NCI-H2081 treated with DMSO at 0.1 percent for 48 hours (cell line): Measurements from ENCODE around the gene TLNRD1.
"Not testable (repeated sequence)": the region's sequence is repeated elsewhere in the genome, so short reads cannot be mapped to it uniquely, and the experiment has no call there.

ENCODE experiments used
- DNase-seq: peaks from one replicate; lab custom pipeline; 2025; lab: John Stamatoyannopoulos, UW

Gene TLNRD1

DNA sequence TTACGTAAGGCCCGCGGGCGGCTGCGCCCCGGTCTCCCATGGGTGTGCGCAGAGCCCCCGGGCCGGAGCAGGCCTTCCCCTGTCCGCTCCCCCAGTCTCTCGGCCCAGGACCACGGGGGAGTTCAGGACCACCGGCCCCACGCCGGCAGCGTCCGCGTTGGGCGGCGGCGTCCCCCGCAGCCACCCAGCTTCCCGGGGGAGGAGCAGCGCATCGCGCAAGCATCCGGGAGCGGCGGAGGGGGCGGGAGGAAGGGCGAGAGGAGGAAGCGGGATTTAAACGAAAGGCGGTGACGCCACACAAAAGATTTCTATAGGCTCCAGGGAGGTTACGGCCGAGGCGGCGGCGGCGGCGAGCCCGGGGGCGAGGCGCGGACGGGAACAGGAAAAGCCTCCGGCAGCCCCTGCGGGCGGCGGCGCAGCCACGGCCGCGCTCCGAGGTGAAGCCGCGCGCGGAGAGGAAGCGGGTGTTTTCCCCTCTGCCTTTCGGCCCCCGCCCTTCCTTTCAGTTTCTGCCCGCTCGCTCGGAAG is at the start of gene TLNRD1:
Gene TLNRD1 (plus strand): TSS at position 300 of the 528 bp plus-strand sequence. CDS start 1,349 bp downstream, outside the sequence.
- DNase-seq = peak; percentile 60

DNA sequence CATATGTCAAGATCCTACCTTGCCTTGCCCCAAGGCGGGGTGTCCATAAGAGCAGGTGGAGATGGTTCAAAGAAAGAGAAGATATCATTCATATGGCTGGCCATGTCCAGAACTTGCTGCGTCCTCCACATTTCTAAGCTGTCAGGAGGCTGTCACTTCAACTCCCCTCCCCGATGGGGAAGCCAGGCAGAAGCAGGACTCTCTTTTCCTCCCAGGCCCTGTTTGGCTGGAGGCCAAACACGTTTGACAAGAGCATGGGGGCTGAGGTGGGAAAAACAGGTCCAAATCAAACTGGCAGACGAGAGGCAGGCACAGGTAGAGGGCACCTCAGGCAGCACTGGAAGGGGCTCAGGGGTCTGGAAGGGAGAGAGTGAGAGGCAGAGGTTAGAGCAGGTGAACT is 48.8 kb upstream of the TLNRD1 start:
- no peak for DNase-seq

DNA sequence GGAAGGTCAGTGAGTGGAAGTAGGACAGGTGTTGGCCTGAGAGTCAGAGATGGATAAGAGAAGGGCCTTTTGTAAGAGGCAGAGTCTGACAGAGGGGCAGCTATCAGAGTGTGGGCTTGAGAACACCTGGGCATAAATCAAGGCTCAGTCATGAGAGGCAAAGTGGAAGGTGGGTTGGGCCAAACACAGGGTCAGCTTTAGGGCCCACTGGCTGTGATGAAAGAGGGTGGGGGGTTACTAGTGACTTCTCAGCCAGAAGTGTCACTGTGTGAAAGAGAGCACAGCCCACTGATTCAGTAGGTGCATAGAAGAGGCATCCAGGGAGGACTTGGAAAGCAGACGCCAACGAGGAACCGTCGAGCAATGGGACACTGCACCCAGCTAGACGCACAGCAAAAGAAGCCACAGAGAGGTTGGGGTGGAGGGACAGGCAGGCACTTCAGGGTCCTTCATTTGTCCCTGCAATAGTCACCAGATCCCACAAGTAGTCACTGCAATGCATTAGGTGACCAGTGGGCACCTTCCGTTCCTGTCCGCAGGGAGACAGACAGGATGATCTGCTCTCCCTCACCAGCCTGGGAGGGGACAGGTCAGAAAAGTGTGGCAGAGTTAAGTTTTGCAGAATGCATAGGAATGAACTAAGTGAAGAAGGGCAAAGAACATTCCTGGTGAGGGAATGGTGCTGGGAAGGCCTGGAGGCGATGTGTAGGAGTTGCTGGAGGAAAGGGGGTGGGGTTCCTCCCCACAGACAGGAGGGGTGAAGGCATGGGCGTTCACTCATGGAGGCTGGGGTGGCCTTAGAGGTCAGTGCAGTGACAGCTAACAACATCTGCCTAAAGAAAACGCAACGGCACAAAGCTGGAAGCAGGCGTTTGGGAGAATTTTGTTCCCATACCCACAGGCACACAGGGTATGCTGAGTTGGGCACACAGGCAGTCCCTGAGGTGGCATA is 47.4 kb upstream of the TLNRD1 start:
- DNase-seq = no peak

DNA sequence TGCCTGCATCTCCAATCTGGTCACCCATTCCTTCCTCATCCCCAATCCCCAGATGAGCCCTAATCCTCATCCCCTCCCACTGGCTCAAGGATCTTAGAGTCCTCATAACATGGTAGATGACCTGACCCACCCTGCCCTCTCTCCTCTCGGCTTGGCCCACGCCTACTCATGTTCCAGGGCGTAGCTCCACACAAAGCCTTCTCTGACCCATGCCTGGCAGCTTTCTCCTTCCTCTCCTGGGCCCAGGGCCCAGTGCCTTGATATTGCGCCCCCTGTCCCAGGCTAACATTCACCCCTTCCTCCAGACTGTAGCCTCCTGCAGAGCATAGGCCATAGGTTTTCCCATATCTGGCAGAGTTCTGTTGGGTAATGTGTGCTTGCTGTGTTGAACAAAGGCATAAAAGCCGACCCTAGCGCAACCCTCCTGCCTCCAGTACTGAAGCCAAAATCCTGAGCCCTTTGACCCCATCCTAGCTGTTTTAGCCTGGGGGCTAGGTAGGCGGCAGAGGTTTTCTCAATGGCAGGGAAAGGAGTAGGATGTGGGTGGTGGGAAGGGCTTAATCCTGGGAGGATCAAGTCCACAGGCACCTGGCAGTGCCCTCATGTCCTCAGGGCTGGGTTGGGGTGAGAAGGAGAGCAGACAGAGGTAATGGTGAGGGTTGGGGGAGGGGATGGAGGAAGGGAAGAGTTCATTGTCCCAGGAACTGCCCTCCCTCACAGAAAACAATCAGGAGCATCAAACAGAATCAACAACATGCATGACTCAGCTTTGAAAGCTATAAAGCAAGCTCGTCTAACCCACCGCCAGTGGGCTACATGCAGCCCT is 46.6 kb upstream of the TLNRD1 start:
- no peak for DNase-seq

DNA sequence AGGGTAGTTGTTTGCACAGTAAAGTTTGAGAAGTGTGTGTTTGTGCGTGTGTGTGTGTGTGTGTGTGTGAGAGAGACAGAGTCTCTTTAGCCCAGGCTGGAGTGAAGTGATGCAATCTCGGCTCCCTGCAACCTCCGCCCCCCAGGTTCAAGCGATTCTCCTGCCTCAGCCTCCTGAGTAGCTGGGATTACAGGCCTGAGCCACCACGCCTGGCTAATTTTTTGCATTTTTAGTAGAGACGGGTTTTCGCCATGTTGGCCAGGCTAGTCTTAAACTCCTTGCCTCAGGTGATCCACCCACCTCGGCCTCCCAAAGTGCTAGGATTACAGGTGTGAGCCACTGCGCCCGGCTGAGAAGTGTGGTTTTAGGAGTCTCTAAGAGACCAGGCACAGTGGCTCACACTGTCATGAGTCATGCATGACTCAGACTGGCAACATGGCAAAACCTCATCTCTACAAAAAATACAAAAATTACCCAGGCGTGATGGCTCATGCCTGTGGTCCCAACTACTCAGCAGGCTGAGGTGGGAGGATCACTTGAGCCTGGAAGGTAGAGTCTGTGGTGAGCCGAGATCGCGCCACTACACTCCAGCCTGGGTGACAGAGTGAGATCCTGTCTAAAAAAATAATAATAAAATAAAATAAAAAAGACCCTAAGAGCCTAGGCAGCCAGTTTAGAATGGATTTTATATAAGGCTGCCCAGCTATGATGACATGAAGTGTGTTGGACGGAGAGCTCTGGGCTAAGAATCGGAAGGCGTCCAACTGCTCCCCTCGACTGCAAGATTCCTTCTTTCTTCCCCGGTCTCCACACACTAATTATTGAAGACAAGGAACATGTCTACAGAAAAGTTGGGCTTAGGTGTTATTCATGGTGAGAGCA is 44.9 kb upstream of the TLNRD1 start:
- DNase-seq = not testable (repeated sequence)

DNA sequence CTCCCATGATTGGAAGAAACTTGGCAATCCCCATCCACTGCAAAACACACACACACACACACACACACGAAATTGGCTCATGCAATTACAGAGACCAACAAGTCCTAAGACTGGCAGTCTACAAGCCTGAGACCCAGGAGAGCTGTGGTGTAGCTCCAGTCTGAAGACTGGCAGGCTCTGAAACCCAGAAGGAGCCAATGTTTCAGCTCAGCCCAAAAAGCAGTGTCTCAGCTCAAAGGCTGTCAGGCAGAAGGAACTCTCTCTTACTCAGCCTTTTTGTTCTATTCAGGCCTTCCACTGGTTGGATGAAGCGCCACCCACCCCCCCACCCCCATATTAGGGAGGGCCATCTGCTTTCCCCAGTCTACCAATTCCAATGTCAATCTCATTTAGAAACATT is 43.2 kb upstream of the TLNRD1 start:
- no peak for DNase-seq

DNA sequence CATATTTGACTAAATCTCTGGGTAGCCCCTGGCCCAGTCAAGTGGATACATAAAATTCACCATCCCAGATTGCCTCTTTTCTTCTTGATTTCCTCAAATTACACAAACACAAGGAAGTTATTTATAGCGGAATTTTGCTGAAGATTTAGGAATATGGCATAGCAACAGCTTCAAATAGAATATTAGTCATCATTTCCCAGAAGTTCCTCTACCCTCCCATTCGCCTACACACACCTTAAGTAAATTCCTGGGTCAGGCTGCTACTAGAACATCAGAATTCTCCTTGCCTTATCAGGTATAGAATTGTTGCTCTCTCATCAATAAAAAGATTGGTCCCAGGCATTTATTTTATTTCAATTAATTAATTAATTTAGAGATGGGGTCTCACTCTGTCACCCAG is 42.7 kb upstream of the TLNRD1 start:
- DNase-seq = no peak

DNA sequence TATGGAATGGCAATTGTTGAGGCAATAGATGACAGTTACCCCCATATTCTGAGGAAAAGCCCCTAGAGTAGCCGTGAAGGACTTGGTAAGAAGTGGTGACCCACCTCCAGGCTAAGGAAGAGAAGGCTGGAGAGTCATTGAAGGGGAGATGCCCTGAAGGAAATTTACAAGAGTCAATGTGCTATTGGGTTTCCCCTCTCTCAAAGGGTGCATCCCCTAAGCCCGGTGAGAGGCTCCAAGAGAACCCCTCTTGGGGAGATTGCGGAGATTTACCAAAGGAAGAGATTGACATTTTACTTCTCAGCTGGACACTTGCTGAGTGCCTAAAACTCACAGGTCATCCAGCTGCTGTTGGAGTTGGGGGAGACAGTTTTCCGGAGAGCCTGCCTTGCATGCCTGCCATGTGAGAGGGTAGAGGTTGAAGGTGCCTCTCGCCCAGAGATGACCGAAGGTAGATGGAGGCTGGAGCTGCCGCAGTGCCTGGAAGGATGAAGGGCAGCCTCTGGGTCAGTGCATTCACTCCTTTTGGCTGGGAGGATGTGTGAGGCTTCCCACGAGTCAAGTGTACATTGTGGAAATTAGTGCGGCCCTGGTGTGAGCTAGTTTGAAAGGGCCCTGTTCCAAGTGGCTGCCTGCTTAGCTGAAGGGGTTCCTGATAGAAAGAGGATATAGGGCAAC is 41.8 kb upstream of the TLNRD1 start:
- no peak for DNase-seq

DNA sequence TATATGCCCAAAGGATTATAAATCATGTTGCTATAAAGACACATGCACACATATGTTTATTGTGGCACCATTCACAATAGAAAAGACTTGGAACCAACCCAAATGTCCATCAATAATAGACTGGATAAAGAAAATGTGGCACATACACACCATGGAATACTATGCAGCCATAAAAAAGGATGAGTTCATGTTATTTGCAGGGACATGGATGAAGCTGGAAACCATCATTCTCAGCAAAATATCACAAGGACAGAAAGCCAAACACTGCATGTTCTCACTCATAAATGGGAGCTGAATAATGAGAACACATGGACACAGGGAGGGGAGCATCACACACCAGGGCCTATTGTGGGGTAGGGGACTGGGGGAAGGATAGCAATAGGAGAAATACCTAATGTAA is 35.3 kb upstream of the TLNRD1 start:
- DNase-seq = not testable (repeated sequence)

DNA sequence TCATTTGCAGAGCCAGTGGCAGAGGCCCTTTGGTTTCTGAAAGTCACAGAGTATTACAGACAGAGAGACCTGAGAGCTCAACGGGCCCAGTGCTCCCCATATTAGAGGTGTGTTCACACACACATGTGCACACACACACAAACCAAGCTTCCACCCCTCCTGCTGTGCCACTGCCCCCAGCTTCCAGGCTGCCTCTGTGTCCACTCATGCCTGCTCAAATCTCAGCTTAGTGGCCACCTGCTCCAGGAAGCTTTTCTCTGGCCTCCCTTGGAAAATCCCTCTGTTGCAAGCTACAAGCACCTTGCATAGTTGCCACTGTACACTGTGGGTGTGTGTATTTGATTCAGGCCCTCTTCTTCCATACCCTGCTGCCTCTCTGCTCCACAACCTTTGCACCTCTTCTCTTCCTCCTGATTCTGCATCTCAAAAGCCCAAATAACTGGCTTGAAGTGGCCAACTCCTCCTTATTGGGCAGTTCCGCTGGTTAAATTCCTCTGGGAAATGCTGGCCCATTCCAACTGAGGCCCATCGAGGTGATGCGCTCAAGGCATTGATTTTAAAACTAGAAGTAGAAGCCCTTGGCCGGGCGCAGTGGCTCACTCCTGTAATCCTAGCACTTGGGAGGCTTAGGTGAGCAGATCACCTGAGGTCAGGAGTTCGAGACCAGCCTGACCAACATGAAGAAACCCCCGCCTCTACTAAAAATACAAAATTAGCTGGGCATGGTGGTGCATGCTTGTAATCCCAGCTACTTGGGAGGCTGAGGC is 34.1 kb upstream of the TLNRD1 start:
- DNase-seq = no peak

DNA sequence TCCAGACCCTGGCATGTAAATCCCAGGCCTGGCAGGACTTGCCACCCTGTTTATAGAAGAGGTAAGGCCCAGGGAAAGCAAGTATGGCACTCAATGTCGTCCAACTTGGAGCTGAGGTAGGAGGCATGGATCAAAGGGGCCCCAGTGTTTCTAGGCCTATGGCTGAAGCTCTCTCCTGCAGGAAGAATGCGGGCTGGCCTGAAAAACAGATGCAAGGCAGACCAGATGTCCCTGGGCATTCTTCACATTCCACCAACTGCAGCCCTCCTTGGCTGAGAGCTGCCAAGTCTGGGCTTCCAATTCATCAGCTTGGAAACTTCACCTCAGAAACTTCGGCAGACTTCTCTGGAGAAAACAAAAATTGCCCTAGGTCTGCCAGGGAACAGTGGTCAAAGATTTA is 33.3 kb upstream of the TLNRD1 start:
- no peak for DNase-seq

DNA sequence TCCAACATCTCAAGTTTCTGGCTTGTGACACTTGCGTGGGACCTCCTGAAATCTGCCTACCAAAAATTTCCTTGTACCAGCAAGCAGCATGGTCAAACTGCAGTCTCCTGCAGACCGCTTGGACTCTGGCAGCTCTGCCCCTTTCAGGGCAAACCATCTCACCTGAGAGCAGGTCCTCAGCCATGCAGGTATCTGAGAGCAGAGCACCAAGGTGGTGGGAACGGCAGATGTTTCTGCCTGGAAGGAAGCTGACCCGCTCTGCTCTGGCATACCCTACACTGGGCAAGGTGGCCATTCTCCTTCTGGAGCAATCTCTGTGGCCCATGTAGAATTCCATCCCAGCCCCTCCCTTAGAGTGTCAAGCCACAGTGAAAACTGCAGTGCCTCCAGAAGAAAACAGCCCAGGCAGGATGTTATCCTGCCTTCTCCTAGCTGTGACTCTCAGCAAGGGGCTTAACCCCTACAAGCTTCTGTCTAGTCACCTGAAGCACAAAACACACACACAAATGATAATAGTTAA is 32.7 kb upstream of the TLNRD1 start:
- no peak for DNase-seq

DNA sequence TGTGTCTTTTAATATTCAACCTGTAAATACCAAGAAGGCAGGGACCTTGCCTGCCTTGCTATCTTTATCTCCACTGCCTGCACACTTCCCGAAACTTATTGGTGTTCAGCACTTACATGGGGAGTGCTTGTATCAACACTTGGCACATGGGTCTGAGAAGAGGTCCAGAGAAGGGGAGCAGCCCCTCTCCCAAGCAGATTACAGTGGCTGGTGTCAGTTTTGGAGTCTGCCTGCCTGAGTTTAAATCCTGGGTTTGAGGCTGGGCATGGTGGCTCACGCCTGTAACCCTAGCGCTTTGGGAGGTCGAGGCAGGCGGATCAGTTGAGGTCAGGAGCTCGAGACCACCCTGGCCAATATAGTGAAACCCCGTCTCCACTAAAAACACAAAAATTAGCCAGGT is 31.4 kb upstream of the TLNRD1 start:
- DNase-seq = no peak

DNA sequence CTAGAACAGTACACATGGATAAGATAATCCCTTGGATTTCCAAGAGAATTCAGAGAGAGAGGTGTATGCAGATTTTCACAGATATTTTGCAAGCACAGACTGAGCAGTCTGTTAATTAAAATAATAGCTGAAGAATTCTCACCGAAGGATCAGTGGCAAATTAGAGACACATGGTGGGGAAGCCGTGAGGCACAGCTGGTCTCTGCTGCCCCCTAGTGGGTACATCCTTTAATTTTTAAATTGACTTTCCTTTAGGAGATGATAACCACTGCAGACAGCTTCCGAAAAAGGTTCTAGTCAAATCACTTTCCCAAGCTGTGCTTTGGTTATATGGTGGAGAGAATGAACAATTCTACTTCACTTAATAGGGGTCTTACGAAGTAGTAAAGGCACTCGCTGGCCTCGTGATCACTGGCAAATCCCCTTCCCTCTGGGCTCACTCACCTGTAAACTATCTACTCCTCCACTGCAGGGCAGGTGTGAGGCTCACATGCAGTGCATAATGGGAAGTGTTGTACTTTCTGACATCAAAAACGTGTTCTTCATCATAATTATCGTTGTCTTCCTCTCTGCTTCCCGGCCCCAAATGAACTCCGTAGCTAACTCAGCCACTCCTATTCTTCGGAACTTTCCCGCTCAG is 30.6 kb upstream of the TLNRD1 start:
- DNase-seq = peak; percentile 37

DNA sequence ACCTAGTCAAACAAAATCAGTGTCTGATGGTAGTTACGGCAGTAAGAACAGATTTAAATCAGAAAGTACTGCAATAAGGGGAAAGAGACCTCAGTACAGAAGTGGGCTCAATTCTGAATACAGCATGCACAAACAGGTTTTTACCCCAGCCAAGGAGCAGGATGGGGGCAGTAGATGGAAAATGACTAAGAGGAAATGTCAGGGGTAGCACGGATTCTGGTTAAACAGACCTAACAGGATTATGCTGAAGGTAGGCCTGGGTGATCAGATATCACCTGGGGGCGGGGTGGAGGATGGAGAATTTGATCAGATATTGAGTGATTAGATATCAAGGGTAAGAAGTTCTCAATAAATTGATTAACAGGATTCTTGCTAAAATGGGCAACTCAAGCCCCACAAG is 30.1 kb upstream of the TLNRD1 start:
- no peak for DNase-seq

DNA sequence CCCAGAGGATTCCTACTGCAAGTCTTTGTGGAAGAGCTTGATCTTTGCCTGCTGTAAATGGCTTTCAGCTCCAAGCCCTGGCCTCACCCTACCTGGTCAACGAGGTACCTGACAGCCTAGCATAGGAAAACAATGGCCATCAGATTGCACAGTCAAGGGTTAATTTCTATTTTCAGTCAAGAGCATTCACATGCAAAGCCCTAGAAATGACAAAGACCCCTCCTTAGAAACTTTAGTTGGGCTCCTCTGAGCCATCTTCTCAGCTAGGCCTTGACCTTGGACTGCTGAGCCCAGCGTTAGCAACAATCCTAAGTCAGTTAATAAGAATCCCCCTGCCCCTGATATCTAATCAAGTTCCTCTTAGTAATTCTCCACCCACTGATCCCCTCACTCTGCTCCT is 29.6 kb upstream of the TLNRD1 start:
- DNase-seq = no peak

DNA sequence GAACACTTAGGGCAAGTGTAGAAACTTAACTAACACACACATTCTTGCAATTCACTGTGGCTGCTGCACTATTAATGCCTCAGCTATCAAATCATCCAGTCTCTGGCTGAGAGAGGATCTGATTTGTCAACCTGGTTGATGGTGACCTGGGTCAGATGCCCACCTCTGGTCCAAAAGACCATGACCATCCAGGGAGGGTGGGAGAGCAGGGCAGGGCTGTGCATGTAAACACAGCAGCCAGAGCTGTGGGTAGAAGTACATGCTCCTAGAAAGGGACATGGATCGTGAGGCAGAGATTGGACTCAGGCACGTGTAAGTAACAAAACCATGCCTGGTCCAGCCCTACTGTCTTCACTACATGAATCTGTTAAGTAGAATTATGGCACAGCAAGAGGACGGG is 28.4 kb upstream of the TLNRD1 start:
- DNase-seq = no peak

DNA sequence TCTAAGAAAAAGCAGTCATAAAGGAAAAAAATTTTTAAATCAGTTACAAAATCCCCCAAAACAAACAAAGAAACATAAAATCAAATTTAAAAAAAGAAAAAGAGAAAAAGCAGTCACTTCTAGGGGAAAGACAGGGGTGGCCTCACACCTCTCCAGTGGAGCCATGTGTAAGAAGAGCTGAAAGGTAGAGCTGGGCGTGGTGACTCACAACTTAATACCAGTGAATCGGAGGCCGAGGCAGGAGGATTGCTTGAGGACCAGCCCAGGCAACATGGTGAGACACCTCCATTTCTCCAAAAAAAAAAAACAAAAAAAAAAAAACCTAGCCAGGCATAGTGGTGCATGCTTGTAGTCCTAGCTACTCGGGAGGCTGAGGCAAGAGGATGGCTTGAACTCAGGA is 25.8 kb upstream of the TLNRD1 start:
- DNase-seq = no peak

DNA sequence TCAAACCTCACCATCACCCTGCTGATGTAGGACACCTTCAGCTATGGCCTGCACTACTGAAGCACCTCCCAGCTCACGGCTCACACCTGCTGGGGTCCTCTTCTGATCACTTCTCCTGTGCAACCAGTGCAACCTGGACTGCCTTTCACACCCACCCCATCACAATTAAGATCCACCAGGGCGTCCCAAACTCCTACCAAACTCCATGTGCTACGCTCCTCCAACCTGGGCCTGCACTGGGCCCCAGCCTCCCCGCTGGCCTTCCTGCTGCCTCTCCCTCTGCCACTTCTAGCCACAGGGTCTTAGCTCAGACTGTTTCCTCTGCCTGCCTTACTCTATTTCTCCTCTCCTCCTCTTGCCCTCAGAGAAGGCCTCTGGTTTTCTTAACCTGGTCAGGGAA is 23.9 kb upstream of the TLNRD1 start:
- DNase-seq = no peak

DNA sequence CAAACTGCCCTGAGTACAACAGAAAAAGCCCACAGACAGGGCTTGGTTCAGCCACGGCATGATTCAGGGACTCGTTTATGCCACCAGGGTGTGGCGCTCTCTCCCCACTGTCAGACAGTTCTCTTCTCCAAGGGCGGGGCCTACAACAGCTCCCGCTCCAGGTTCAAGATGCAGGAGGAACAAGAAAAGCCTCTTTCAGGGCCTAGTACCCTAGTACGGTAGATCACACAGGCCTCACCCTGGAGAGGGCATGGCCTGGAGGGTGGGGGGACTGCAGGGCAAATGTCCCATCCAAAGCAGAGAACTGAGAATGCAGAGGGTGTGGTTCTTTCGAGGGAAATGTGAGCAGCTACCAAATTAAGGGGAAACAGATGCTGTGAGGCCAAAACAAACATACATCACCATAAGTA is 23.1 kb upstream of the TLNRD1 start:
- peak; percentile 30 for DNase-seq
